ENCODE results near the gene HECW1. TPM values are rescaled to one million over a fixed set of nuclear protein-coding genes. Genes with fewer than 3 reads are reported as not detected.
"Not testable (repeated sequence)": the region's sequence is repeated elsewhere in the genome, so short reads cannot be mapped to it uniquely, and the experiment has no call there.

Gene HECW1
- total and polyA plus RNA-seq, 4 donors: 0.77 to 1.9 (median 1.0) TPM; not detected in 1

- no peak overlapping the region for H3K27ac ChIP-seq (ENCODE audit: low read depth in 1 of 2, low read length in 2 of 2)
- DNase-seq (no peak), ATAC-seq (ENCODE audit: low FRiP score) (no peak)
- no peaks in the 10 kb centered on the region for H3K9me3 ChIP-seq (ENCODE audit: control insufficient read depth, low read length)
- H3K36me3 ChIP-seq (ENCODE audit: control insufficient read depth in 1 of 2, insufficient read depth in 2 of 2, low read length in 1 of 2): no peaks in the 10 kb centered on the region
- no peak overlapping the region for H3K4me3 ChIP-seq (ENCODE audit: low read length in 2 of 2)
- 49 to 63% methylated on average over 2 of the region's 2 CpGs for WGBS, 2 donors
- H3K4me1 ChIP-seq (ENCODE audit: control insufficient read depth in 1 of 2, insufficient read depth in 2 of 2, low read length in 2 of 2): peaks cover 8 to 9% of the 10 kb centered on the region in 2 donors
- intact Hi-C loops (cut with DNase I): no loop called here
- H3K27me3 ChIP-seq (ENCODE audit: control insufficient read depth in 1 of 2, insufficient read depth in 2 of 2, low read length in 1 of 2): no peaks in the 10 kb centered on the region
Observed at GRCh38 chr7:43594020-43594419, 481.6 kb downstream of the HECW1 start.

GRCh38 chr7:43596426-43596825, 484.0 kb downstream of the HECW1 start:
- H3K9me3 ChIP-seq (ENCODE audit: control insufficient read depth, low read length); H3K4me1 ChIP-seq (ENCODE audit: control insufficient read depth in 1 of 2, insufficient read depth in 2 of 2, low read length in 2 of 2); intact Hi-C loops (cut with DNase I); DNase-seq; H3K4me3 ChIP-seq (ENCODE audit: low read length in 2 of 2); H3K27ac ChIP-seq (ENCODE audit: low read depth in 1 of 2, low read length in 2 of 2); H3K36me3 ChIP-seq (ENCODE audit: control insufficient read depth in 1 of 2, insufficient read depth in 2 of 2, low read length in 1 of 2); ATAC-seq (ENCODE audit: low FRiP score); H3K27me3 ChIP-seq (ENCODE audit: control insufficient read depth in 1 of 2, insufficient read depth in 2 of 2, low read length in 1 of 2): not testable (repeated sequence)
- WGBS, 2 donors: 49 to 51% methylated on average over 5 of the region's 5 CpGs

DNA sequence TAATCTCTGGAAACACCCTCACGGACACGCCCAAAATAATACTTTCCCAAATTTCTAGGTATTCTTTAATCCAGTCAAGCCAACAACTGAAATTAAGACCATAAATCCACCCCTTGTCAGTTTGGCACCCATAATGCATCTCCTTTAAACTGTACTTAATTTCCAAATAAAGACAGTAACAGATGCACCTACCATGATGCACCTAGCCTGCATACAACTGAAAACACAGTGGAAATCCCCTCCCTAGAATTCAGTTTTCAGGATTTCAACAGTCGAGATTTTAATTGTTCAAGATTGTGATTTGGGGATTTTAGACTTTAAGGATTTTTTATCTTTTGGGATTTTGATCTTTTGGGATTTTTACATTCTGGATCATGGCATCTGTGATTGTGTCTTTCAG, 487.6 kb downstream of the HECW1 start:
- no peaks in the 10 kb centered on the region for H3K9me3 ChIP-seq (ENCODE audit: control insufficient read depth, low read length)
- ATAC-seq (ENCODE audit: low FRiP score) (no peak), DNase-seq (no peak)
- peaks cover 0 to 3% of the 10 kb centered on the region in 2 donors for H3K36me3 ChIP-seq (ENCODE audit: control insufficient read depth in 1 of 2, insufficient read depth in 2 of 2, low read length in 1 of 2)
- H3K27me3 ChIP-seq (ENCODE audit: control insufficient read depth in 1 of 2, insufficient read depth in 2 of 2, low read length in 1 of 2): no peaks in the 10 kb centered on the region
- no peak overlapping the region for H3K27ac ChIP-seq (ENCODE audit: low read depth in 1 of 2, low read length in 2 of 2)
- no peak overlapping the region for H3K4me3 ChIP-seq (ENCODE audit: low read length in 2 of 2)
- H3K4me1 ChIP-seq (ENCODE audit: control insufficient read depth in 1 of 2, insufficient read depth in 2 of 2, low read length in 2 of 2): peaks cover 2 to 3% of the 10 kb centered on the region in 2 donors
- intact Hi-C loops (cut with DNase I): no loop called here
- WGBS, 2 donors: 90 to 96% methylated on average over 3 of the region's 3 CpGs

- ATAC-seq (ENCODE audit: low FRiP score) (no peak), DNase-seq (no peak)
- Histone ChIP-seq H3K4me3 (ENCODE audit: low read length in 2 of 2) (no peak overlapping the region), H3K9me3 (ENCODE audit: control insufficient read depth, low read length) (no peaks in the 10 kb centered on the region), H3K4me1 (ENCODE audit: control insufficient read depth in 1 of 2, insufficient read depth in 2 of 2, low read length in 2 of 2) (peaks cover 2 to 3% of the 10 kb centered on the region in 2 donors), H3K27ac (ENCODE audit: low read depth in 1 of 2, low read length in 2 of 2) (no peak overlapping the region), H3K27me3 (ENCODE audit: control insufficient read depth in 1 of 2, insufficient read depth in 2 of 2, low read length in 1 of 2) (no peaks in the 10 kb centered on the region), H3K36me3 (ENCODE audit: control insufficient read depth in 1 of 2, insufficient read depth in 2 of 2, low read length in 1 of 2) (peaks cover 0 to 3% of the 10 kb centered on the region in 2 donors)
- intact Hi-C loops (cut with DNase I): no loop called here
- WGBS, 2 donors: 35 to 47% methylated on average over 1 of the region's 1 CpG
Observed at GRCh38 chr7:43602256-43602655, 489.8 kb downstream of the HECW1 start.

- peaks cover 2 to 3% of the 10 kb centered on the region in 2 donors for H3K4me1 ChIP-seq (ENCODE audit: control insufficient read depth in 1 of 2, insufficient read depth in 2 of 2, low read length in 2 of 2)
- H3K27me3 ChIP-seq (ENCODE audit: control insufficient read depth in 1 of 2, insufficient read depth in 2 of 2, low read length in 1 of 2): no peaks in the 10 kb centered on the region
- H3K27ac ChIP-seq (ENCODE audit: low read depth in 1 of 2, low read length in 2 of 2): no peak overlapping the region
- ATAC-seq (ENCODE audit: low FRiP score) (no peak), DNase-seq (no peak)
- no peaks in the 10 kb centered on the region for H3K9me3 ChIP-seq (ENCODE audit: control insufficient read depth, low read length)
- H3K36me3 ChIP-seq (ENCODE audit: control insufficient read depth in 1 of 2, insufficient read depth in 2 of 2, low read length in 1 of 2): peaks cover 0 to 6% of the 10 kb centered on the region in 2 donors
- no peak overlapping the region for H3K4me3 ChIP-seq (ENCODE audit: low read length in 2 of 2)
- WGBS, 2 donors: 96% methylated on average over 1 of the region's 1 CpG
- intact Hi-C loops (cut with DNase I): no loop called here
Observed at GRCh38 chr7:43604251-43604650, 491.8 kb downstream of the HECW1 start.

- H3K9me3 ChIP-seq (ENCODE audit: control insufficient read depth, low read length): no peaks in the 10 kb centered on the region
- no peaks in the 10 kb centered on the region for H3K27me3 ChIP-seq (ENCODE audit: control insufficient read depth in 1 of 2, insufficient read depth in 2 of 2, low read length in 1 of 2)
- ATAC-seq (ENCODE audit: low FRiP score) (no peak), DNase-seq (no peak)
- WGBS, 2 donors: 95 to 98% methylated on average over 2 of the region's 2 CpGs
- intact Hi-C loops (cut with DNase I): no loop called here
- H3K4me1 ChIP-seq (ENCODE audit: control insufficient read depth in 1 of 2, insufficient read depth in 2 of 2, low read length in 2 of 2): peaks cover 2 to 4% of the 10 kb centered on the region in 2 donors
- peaks cover 3 to 5% of the 10 kb centered on the region in 2 donors for H3K36me3 ChIP-seq (ENCODE audit: control insufficient read depth in 1 of 2, insufficient read depth in 2 of 2, low read length in 1 of 2)
- H3K27ac ChIP-seq (ENCODE audit: low read depth in 1 of 2, low read length in 2 of 2): peak overlapping the region; percentile 43 to 44
- H3K4me3 ChIP-seq (ENCODE audit: low read length in 2 of 2): no peak overlapping the region
Observed at GRCh38 chr7:43609097-43609496, 496.6 kb downstream of the HECW1 start.

DNA sequence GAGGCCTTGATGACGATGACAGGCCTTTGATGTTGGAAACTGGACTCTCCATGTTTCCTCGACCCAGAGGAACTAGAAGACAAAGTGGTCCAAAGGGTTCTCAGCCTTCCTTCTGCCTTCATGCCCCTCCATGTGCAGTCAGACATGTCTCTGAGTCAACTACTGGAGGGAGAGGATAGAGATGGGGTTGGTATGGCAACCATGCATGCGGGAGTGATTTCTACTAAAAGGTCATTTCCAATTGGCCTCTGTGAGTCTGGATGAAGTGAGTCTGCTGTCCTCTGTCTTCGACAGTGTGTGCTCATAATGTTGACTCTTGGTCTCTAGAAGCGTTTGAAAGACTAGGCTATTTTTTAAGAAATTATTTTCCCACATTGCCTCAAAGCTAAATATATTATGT, 499.7 kb downstream of the HECW1 start:
- ATAC-seq (ENCODE audit: low FRiP score) (no peak), DNase-seq (no peak)
- intact Hi-C loops (cut with DNase I): no loop called here
- H3K9me3 ChIP-seq (ENCODE audit: control insufficient read depth, low read length): no peaks in the 10 kb centered on the region
- 29 to 34% methylated on average over 5 of the region's 5 CpGs for WGBS, 2 donors
- H3K27me3 ChIP-seq (ENCODE audit: control insufficient read depth in 1 of 2, insufficient read depth in 2 of 2, low read length in 1 of 2): no peaks in the 10 kb centered on the region
- H3K4me1 ChIP-seq (ENCODE audit: control insufficient read depth in 1 of 2, insufficient read depth in 2 of 2, low read length in 2 of 2): peaks cover 4% of the 10 kb centered on the region in 2 donors
- H3K36me3 ChIP-seq (ENCODE audit: control insufficient read depth in 1 of 2, insufficient read depth in 2 of 2, low read length in 1 of 2): peaks cover 5 to 7% of the 10 kb centered on the region in 2 donors
- H3K4me3 ChIP-seq (ENCODE audit: low read length in 2 of 2): no peak overlapping the region
- H3K27ac ChIP-seq (ENCODE audit: low read depth in 1 of 2, low read length in 2 of 2): peak overlapping the region in 1 of 2 donors; percentile 90

- H3K27ac ChIP-seq (ENCODE audit: low read depth in 1 of 2, low read length in 2 of 2): peak overlapping the region; percentile 9 to 75
- intact Hi-C loops (cut with DNase I): no loop called here
- peaks cover 7 to 8% of the 10 kb centered on the region in 2 donors for H3K4me1 ChIP-seq (ENCODE audit: control insufficient read depth in 1 of 2, insufficient read depth in 2 of 2, low read length in 2 of 2)
- H3K27me3 ChIP-seq (ENCODE audit: control insufficient read depth in 1 of 2, insufficient read depth in 2 of 2, low read length in 1 of 2): no peaks in the 10 kb centered on the region
- no peaks in the 10 kb centered on the region for H3K9me3 ChIP-seq (ENCODE audit: control insufficient read depth, low read length)
- no peak for DNase-seq
- no peak overlapping the region for H3K4me3 ChIP-seq (ENCODE audit: low read length in 2 of 2)
- 0 to 4% methylated on average over 3 of the region's 3 CpGs for WGBS, 2 donors
- H3K36me3 ChIP-seq (ENCODE audit: control insufficient read depth in 1 of 2, insufficient read depth in 2 of 2, low read length in 1 of 2): peaks cover 5 to 7% of the 10 kb centered on the region in 2 donors
- ATAC-seq (ENCODE audit: low FRiP score): peak; percentile 78
Observed at GRCh38 chr7:43612599-43613589, 500.4 kb downstream of the HECW1 start.

All from aorta (tissue), 5 donors.